Gastroesophageal sphincter (tissue), 4 donors: Measurements from ENCODE around the gene DAZ1. TPM values are rescaled to one million over a fixed set of nuclear protein-coding genes. Genes with fewer than 3 reads are reported as not detected.
"Not testable (repeated sequence)": the region's sequence is repeated elsewhere in the genome, so short reads cannot be mapped to it uniquely, and the experiment has no call there.

Experiments
- ATAC-seq: fragments of 150-250 bp; one replicate; pipeline ENCODE4 v1.9.1; 2016; ENCODE audit warnings: mild to moderate bottlenecking, moderate library complexity
- H3K27ac ChIP-seq, 4 donors: fragments of 200-600 bp; sonication (generic) in 3 of 4; 1 replicate in 3 of 4; 2 replicates in 1 of 4; pipeline ENCODE4 v1.5.1; 2016 to 2019
- H3K27me3 ChIP-seq: fragments of 200-600 bp; sonication (generic); one replicate; pipeline ENCODE4 v1.5.1; 2019
- H3K36me3 ChIP-seq, 2 donors: fragments of 200-600 bp; sonication (generic); one replicate each; pipeline ENCODE4 v1.5.1; 2019; ENCODE audit warnings: control low read depth in 1 of 2
- H3K4me1 ChIP-seq, 3 donors: fragments of 200-600 bp; sonication (generic); 1 replicate in 2 of 3; 2 replicates in 1 of 3; pipeline ENCODE4 v1.5.1; 2016 to 2019; ENCODE audit warnings: control low read depth in 2 of 3
- H3K4me3 ChIP-seq, 2 donors: fragments of 200-600 bp; sonication (generic); one replicate each; pipeline ENCODE4 v1.5.1; 2019; ENCODE audit warnings: mild to moderate bottlenecking in 1 of 2, moderate library complexity in 1 of 2
- H3K9me3 ChIP-seq, 3 donors: fragments of 200-600 bp; sonication (generic); one replicate each; pipeline ENCODE4 v1.5.1; 2017 to 2019; ENCODE audit warnings: control low read depth in 2 of 3
- WGBS, 2 donors: methylation state at CpG; one replicate each; pipeline ENCODE4 v1.1.5; 2018; ENCODE audit warnings: low coverage in 1 of 2; 5-methylcytosine and 5-hydroxymethylcytosine counted together
- total RNA-seq, 4 donors: library from RNA; depleted of rRNA; stranded (reverse); fragments of >200 nt; gene quantifications; one replicate each; pipeline ENCODE4 v1.1.0, GENCODE V29; 2016

The DAZ1 gene
- not detected for total RNA-seq

DNA sequence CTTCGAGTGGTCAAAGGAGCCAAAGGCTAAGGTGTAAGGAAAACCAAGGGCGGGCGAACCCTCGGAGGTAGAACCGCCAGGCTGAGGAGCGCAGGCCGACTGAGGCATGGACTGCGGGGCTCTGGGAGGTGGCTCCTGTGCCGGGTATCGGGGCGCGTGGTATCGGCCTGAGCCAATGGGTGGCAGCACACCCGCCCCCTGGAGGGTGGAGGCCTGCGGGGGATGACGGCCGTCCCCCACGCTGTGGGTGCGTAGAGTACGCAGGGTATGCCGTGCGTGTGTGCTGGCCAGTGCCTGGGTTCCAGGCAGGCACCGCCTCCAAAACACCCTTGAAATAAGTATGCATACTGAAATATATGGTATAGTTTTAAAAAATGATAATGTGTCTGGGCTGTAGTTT lies at the start of gene DAZ1:
TSS of gene DAZ1 (minus strand) at position 101 of the 400 bp plus-strand sequence. CDS start 208 bp downstream, outside the sequence.
- H3K9me3 ChIP-seq, H3K4me3 ChIP-seq, H3K4me1 ChIP-seq, H3K36me3 ChIP-seq, H3K27ac ChIP-seq, ATAC-seq, H3K27me3 ChIP-seq: not testable (repeated sequence)
- WGBS, 2 donors = no CpG with 5 or more reads among the region's 23 CpGs

DNA sequence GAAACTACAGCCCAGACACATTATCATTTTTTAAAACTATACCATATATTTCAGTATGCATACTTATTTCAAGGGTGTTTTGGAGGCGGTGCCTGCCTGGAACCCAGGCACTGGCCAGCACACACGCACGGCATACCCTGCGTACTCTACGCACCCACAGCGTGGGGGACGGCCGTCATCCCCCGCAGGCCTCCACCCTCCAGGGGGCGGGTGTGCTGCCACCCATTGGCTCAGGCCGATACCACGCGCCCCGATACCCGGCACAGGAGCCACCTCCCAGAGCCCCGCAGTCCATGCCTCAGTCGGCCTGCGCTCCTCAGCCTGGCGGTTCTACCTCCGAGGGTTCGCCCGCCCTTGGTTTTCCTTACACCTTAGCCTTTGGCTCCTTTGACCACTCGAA lies 20.4 kb upstream of the DAZ1 start, which contains the start of gene DAZ2:
TSS of gene DAZ2 (plus strand) at position 301 of the 400 bp plus-strand sequence. CDS start 208 bp downstream, outside the sequence.
- not testable (repeated sequence) for H3K27ac ChIP-seq, H3K36me3 ChIP-seq, H3K9me3 ChIP-seq, ATAC-seq, H3K4me1 ChIP-seq, H3K4me3 ChIP-seq, H3K27me3 ChIP-seq
- WGBS, 2 donors = no CpG with 5 or more reads among the region's 23 CpGs

GRCh38 chrY:23210681-23211080 lies 11.9 kb upstream of the DAZ1 start:
- H3K27ac ChIP-seq, H3K27me3 ChIP-seq, H3K36me3 ChIP-seq, H3K9me3 ChIP-seq, ATAC-seq, H3K4me1 ChIP-seq, H3K4me3 ChIP-seq: not testable (repeated sequence)
- no CpG with 5 or more reads among the region's 4 CpGs for WGBS, 2 donors

- H3K27me3 ChIP-seq, ATAC-seq, H3K27ac ChIP-seq, H3K36me3 ChIP-seq, H3K4me1 ChIP-seq, H3K4me3 ChIP-seq, H3K9me3 ChIP-seq: not testable (repeated sequence)
- no CpG with 5 or more reads among the region's 4 CpGs for WGBS, 2 donors
These were observed 11.1 kb upstream of the DAZ1 start for GRCh38 chrY:23209802-23210495.

DNA sequence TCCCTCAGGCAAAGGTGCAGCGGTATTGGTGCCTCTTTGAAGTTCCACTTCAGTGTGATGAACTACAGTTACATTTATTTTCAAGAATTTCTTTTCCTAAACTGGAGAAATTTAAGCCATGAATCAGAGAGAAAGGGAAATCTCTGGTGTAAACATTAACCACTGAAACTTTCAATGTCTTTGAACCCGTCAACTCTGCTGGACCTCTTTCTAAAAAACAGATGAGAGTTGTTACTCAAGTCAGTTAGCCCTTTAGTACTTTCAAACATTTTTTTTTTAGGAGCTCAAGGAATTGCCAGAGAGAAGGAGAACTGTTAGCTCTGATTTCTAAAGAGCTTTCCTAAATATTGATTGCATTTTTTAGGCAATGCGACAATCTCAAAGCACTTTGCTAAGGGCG lies 8.6 kb upstream of the DAZ1 start:
- not testable (repeated sequence) for H3K27me3 ChIP-seq, H3K9me3 ChIP-seq, ATAC-seq, H3K4me1 ChIP-seq, H3K4me3 ChIP-seq, H3K36me3 ChIP-seq, H3K27ac ChIP-seq
- WGBS, 2 donors = no CpG with 5 or more reads among the region's 4 CpGs

Other genes starting within 250 kb of the DAZ1 start
- not detected for gene BPY2, start 214.7 kb downstream of the DAZ1 start, total RNA-seq
- gene DAZ2, start 20.5 kb upstream of the DAZ1 start, total RNA-seq = not detected